Progenitor cell of endocrine pancreas (in vitro differentiated cells): ENCODE measurements around the gene SMURF2. TPM values are rescaled to one million over a fixed set of nuclear protein-coding genes. Genes with fewer than 3 reads are reported as not detected.

Experiments
- DNase-seq: peaks from one replicate; pipeline ENCODE4 v3.0.0; 2021; ENCODE audit warnings: low spot score; ENCODE audit not compliant: unreplicated experiment
- H3K27ac Mint-ChIP-seq: 2 replicates; pipeline ENCODE4 v1.8.0; 2021; ENCODE audit warnings: mild to moderate bottlenecking, moderate library complexity, mixed read lengths
- H3K27me3 Mint-ChIP-seq: 2 replicates; pipeline ENCODE4 v1.8.0; 2021; ENCODE audit warnings: mixed read lengths
- H3K36me3 Mint-ChIP-seq: 2 replicates; pipeline ENCODE4 v1.8.0; 2022; ENCODE audit warnings: mixed read lengths; ENCODE audit not compliant: insufficient read depth
- H3K4me1 Mint-ChIP-seq: 2 replicates; pipeline ENCODE4 v1.8.0; 2021; ENCODE audit warnings: low read depth, mixed read lengths
- H3K4me3 Mint-ChIP-seq: 2 replicates; pipeline ENCODE4 v1.8.0; 2021; ENCODE audit warnings: low read depth, mild to moderate bottlenecking, moderate library complexity, mixed read lengths
- H3K9me3 Mint-ChIP-seq: 2 replicates; pipeline ENCODE4 v1.8.0; 2021; ENCODE audit warnings: low read depth, mixed read lengths
- total RNA-seq: library from RNA; stranded (reverse); gene quantifications from 2 replicates; pipeline ENCODE4 v1.2.1, GENCODE V29; 2021
- TF ChIP-seq, protein P1 (sequence below): fragments of 200-600 bp; sonication (generic); IDR thresholded peaks from one replicate; pipeline ENCODE4 v1.5.0; 2021; ENCODE audit warnings: antibody characterized with exemption, mild to moderate bottlenecking; ENCODE audit not compliant: unreplicated experiment

Gene SMURF2
- total RNA-seq, 1 donor from 2014 or later: 43.9 TPM

DNA sequence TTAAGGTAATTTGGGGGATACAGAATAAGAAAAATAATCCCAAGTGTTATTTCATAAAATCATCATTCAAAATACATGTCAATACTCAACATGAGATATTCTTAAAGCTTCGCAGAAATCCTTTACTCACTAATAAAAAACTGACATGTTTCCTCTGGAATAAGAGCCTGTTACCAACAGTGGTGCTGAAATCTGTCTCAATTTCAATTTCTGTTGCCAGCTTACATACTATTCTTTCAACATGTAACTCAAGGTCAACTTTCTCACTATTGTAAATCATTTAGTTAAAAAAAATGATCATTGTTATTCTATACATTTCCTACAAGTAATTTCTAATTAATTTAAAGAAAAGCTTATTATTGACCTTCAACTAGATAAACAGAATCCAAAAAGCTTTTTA lies 87.5 kb downstream of the SMURF2 start:
- Mint-ChIP-seq H3K27ac (no peak overlapping the region), H3K27me3 (no peaks in the 10 kb centered on the region), H3K36me3 (peaks cover 11% of the 10 kb centered on the region), H3K4me3 (no peak overlapping the region), H3K4me1 (no peaks in the 10 kb centered on the region), H3K9me3 (no peaks in the 10 kb centered on the region)
- DNase-seq: no peak
- TF ChIP-seq, protein P1, sequence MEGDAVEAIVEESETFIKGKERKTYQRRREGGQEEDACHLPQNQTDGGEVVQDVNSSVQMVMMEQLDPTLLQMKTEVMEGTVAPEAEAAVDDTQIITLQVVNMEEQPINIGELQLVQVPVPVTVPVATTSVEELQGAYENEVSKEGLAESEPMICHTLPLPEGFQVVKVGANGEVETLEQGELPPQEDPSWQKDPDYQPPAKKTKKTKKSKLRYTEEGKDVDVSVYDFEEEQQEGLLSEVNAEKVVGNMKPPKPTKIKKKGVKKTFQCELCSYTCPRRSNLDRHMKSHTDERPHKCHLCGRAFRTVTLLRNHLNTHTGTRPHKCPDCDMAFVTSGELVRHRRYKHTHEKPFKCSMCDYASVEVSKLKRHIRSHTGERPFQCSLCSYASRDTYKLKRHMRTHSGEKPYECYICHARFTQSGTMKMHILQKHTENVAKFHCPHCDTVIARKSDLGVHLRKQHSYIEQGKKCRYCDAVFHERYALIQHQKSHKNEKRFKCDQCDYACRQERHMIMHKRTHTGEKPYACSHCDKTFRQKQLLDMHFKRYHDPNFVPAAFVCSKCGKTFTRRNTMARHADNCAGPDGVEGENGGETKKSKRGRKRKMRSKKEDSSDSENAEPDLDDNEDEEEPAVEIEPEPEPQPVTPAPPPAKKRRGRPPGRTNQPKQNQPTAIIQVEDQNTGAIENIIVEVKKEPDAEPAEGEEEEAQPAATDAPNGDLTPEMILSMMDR: no peak

DNA sequence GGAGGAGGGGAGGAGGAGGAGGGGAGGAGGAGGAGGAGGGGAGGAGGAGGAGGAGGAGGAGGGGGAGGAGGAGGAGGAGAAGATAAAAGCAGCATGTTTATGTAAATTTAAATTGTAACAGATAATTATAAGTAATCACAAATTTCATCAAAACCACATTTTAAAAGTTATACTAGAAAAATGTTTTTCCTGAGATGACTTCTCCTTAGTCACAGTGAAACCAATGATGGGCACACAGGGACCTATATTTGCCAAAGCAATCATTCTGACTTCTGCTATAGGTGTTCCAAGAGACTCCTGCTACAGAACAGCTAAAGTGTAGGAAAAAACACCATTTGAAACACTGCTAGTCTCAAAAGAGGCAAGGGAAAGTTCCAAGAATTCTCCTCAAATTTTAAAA lies 88.9 kb downstream of the SMURF2 start:
- no peak for DNase-seq
- Mint-ChIP-seq H3K9me3 (no peaks in the 10 kb centered on the region), H3K27me3 (no peaks in the 10 kb centered on the region), H3K27ac (no peak overlapping the region), H3K36me3 (peaks cover 16% of the 10 kb centered on the region), H3K4me3 (no peak overlapping the region), H3K4me1 (no peaks in the 10 kb centered on the region)
- TF ChIP-seq, protein P1: no peak

DNA sequence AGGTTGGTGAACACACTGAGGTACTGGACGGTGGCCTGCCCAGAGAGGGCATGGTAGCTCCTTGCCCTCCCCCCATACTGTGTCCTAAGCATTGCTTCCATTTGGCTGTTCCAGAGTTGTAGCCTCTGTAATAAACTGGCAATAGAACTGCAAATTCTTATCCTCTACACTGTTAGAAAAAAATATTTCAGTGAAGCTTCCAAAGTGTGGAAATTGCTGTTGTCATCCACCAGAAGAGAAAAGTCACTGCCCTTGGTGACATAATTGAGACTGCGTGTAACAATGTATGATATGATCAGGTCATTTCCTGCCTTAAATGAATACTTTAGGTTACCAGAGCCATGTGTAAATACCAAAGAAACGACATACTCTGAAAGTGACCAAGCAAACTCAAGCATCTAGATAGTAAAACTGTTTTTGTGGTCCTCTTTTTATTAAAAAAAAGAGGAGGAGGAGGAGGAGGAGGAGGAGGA lies 89.4 kb downstream of the SMURF2 start:
- no peaks in the 10 kb centered on the region for H3K4me1 Mint-ChIP-seq
- H3K36me3 Mint-ChIP-seq: peaks cover 13% of the 10 kb centered on the region
- TF ChIP-seq, protein P1: no peak
- no peak for DNase-seq
- no peak overlapping the region for H3K27ac Mint-ChIP-seq
- H3K9me3 Mint-ChIP-seq: no peaks in the 10 kb centered on the region
- H3K4me3 Mint-ChIP-seq: no peak overlapping the region
- H3K27me3 Mint-ChIP-seq: no peaks in the 10 kb centered on the region

DNA sequence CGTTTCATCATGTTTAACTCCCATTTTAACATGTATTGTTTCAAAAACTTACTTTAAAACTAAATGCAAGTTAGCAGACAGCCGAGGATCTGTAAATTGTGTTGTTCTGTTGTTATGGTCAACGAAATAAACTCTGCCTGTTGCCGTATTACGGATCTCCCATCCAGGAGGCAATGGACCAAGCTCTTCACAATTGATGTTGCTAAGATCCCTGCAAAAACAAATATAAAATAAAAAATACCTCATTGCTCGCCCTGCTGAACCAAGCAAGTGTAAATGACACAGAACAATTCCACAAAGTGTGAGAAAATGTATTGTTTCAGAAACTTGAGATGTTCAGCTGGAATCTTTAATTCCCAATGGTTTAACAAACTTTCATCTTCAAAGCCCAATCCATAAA lies 90.4 kb downstream of the SMURF2 start:
- Mint-ChIP-seq H3K9me3 (no peaks in the 10 kb centered on the region), H3K4me1 (no peaks in the 10 kb centered on the region), H3K4me3 (no peak overlapping the region), H3K27ac (no peak overlapping the region), H3K27me3 (no peaks in the 10 kb centered on the region), H3K36me3 (peaks cover 15% of the 10 kb centered on the region)
- DNase-seq: no peak
- TF ChIP-seq, protein P1: no peak

DNA sequence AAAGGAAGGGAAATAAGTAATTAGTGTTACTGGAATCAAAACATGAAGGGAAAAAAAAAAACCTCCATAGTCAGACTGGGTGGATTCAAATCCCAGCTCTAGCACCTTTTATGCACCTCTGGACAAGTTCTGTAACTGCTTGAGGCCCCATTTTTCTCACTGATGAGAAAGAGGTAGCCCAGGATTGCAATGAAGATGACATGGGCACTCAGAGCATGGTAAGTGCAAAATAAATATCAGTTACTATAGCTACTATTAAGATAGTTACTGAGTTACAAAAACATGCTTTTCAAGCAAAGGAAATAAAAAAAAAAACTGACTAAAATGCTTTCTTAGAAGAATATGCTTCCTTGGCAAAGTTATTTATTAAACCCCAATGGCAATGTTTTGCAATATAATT lies 96.5 kb downstream of the SMURF2 start:
- Mint-ChIP-seq H3K27me3 (no peaks in the 10 kb centered on the region), H3K4me3 (no peak overlapping the region), H3K4me1 (no peaks in the 10 kb centered on the region), H3K9me3 (no peaks in the 10 kb centered on the region), H3K27ac (no peak overlapping the region), H3K36me3 (peaks cover 26% of the 10 kb centered on the region)
- TF ChIP-seq, protein P1: no peak
- no peak for DNase-seq
